DND-41 (cell line): ENCODE data around the gene TAF1B.
A peak's percentile ranks its signal among the peaks of the same experiment; 100 is the strongest.

ENCODE experiments used
- ATAC-seq: fragments of 200-7000 bp; cut with Tn5 transposase; 3 replicates; pipeline ENCODE4 v1.9.1; 2021; ENCODE audit warnings: low read depth; ENCODE audit not compliant: insufficient read depth
- DNase-seq: peaks from one replicate; pipeline ENCODE4 v3.0.0-alpha.2; 2020
- H2AFZ ChIP-seq: 2 replicates; pipeline ENCODE4 v1.6.0; 2012; ENCODE audit warnings: low read depth, low read length
- H3K27ac ChIP-seq: 2 replicates; pipeline ENCODE4 v1.5.1; 2012; ENCODE audit warnings: low read length, inconsistent platforms
- H3K27me3 ChIP-seq: fragments of 200-600 bp; sonication (generic); 2 replicates; pipeline ENCODE4 v1.6.0; 2012; ENCODE audit warnings: low read length, mild to moderate bottlenecking, inconsistent platforms; ENCODE audit not compliant: insufficient read depth, poor library complexity
- H3K36me3 ChIP-seq: 2 replicates; pipeline ENCODE4 v1.5.1; 2012; ENCODE audit warnings: low read length, inconsistent platforms; ENCODE audit not compliant: insufficient read depth
- H3K4me1 ChIP-seq: 2 replicates; pipeline ENCODE4 v1.5.1; 2012; ENCODE audit warnings: mild to moderate bottlenecking, low read length; ENCODE audit not compliant: insufficient read depth
- H3K4me2 ChIP-seq: 2 replicates; pipeline ENCODE4 v1.6.0; 2012; ENCODE audit warnings: mild to moderate bottlenecking, moderate library complexity, low read length, inconsistent platforms; ENCODE audit not compliant: insufficient read depth
- H3K4me3 ChIP-seq, 2 experiments: fragments of 200-600 bp in 1 of 2; shearing (Covaris generic) in 1 of 2; 2 replicates each; pipeline ENCODE4 v1.5.1; 2012 to 2016; ENCODE audit warnings: inconsistent platforms in 2 of 2, low read length in 2 of 2, mild to moderate bottlenecking in 2 of 2, low read depth in 1 of 2, moderate library complexity in 1 of 2
- H3K79me2 ChIP-seq: 2 replicates; pipeline ENCODE4 v1.6.0; 2012; ENCODE audit warnings: low read length, inconsistent platforms; ENCODE audit not compliant: insufficient read depth
- H3K9ac ChIP-seq: 2 replicates; pipeline ENCODE4 v1.6.0; 2012; ENCODE audit warnings: low read depth, mild to moderate bottlenecking, inconsistent platforms, low read length, moderate library complexity
- H3K9me3 ChIP-seq: 2 replicates; pipeline ENCODE4 v1.5.1; 2012; ENCODE audit warnings: low read length, moderate library complexity, mild to moderate bottlenecking, inconsistent platforms; ENCODE audit not compliant: insufficient read depth, severe bottlenecking
- H4K20me1 ChIP-seq: 2 replicates; pipeline ENCODE4 v1.6.0; 2012; ENCODE audit warnings: low read length; ENCODE audit not compliant: insufficient read depth
- EZH2 ChIP-seq: IDR thresholded peaks from 3 replicates; pipeline ENCODE4 v1.6.1; 2012; ENCODE audit warnings: borderline replicate concordance, low read depth, mild to moderate bottlenecking, moderate library complexity, low read length, inconsistent platforms; ENCODE audit not compliant: severe bottlenecking
- TF ChIP-seq, protein P1 (sequence below): IDR thresholded peaks from 2 replicates; pipeline ENCODE4 v1.5.1; 2012; ENCODE audit warnings: borderline replicate concordance, low read length, moderate library complexity, mild to moderate bottlenecking; ENCODE audit not compliant: poor library complexity, severe bottlenecking; ENCODE audit errors: extremely low read depth

Gene TAF1B

GRCh38 chr2:9950521-9951271, 107.4 kb downstream of the TAF1B start:
- peaks cover 26% of the 10 kb centered on the region for H3K4me1 ChIP-seq
- H3K27me3 ChIP-seq: no peaks in the 10 kb centered on the region
- no peaks in the 10 kb centered on the region for H3K9me3 ChIP-seq
- ATAC-seq (peak; percentile 49), DNase-seq (peak; percentile 50)
- H4K20me1 ChIP-seq: no peaks in the 10 kb centered on the region
- peak overlapping the region; percentile 38 to 73; a peak in 3 of 4 replicates for H3K4me3 ChIP-seq
- H3K4me2 ChIP-seq: peak overlapping the region; percentile 80
- H3K27ac ChIP-seq: peak overlapping the region; percentile 56; the same call in 1 of the 2 replicates
- H2AFZ ChIP-seq: peak overlapping the region; percentile 70
- peaks cover 3% of the 10 kb centered on the region; the same call in 1 of the 2 replicates for H3K79me2 ChIP-seq
- peak overlapping the region; percentile 62 for H3K9ac ChIP-seq
- TF ChIP-seq, protein P1, sequence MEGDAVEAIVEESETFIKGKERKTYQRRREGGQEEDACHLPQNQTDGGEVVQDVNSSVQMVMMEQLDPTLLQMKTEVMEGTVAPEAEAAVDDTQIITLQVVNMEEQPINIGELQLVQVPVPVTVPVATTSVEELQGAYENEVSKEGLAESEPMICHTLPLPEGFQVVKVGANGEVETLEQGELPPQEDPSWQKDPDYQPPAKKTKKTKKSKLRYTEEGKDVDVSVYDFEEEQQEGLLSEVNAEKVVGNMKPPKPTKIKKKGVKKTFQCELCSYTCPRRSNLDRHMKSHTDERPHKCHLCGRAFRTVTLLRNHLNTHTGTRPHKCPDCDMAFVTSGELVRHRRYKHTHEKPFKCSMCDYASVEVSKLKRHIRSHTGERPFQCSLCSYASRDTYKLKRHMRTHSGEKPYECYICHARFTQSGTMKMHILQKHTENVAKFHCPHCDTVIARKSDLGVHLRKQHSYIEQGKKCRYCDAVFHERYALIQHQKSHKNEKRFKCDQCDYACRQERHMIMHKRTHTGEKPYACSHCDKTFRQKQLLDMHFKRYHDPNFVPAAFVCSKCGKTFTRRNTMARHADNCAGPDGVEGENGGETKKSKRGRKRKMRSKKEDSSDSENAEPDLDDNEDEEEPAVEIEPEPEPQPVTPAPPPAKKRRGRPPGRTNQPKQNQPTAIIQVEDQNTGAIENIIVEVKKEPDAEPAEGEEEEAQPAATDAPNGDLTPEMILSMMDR: peak; percentile 29
- no peak for TF ChIP-seq EZH2
- H3K36me3 ChIP-seq: peaks cover 2% of the 10 kb centered on the region; the same call in 1 of the 2 replicates

GRCh38 chr2:9951272-9951521, 107.9 kb downstream of the TAF1B start:
- Histone ChIP-seq H3K27me3 (no peaks in the 10 kb centered on the region), H3K4me1 (peaks cover 26% of the 10 kb centered on the region), H3K27ac (peak overlapping the region; percentile 56; the same call in 1 of the 2 replicates), H3K79me2 (peaks cover 3% of the 10 kb centered on the region; the same call in 1 of the 2 replicates), H2AFZ (peak overlapping the region; percentile 70), H3K9me3 (no peaks in the 10 kb centered on the region), H3K36me3 (peaks cover 4% of the 10 kb centered on the region; the same call in 1 of the 2 replicates), H4K20me1 (no peaks in the 10 kb centered on the region), H3K4me2 (peak overlapping the region; percentile 80), H3K4me3 (peak overlapping the region; percentile 38 to 73; a peak in 3 of 4 replicates), H3K9ac (peak overlapping the region; percentile 62)
- DNase-seq (no peak), ATAC-seq (no peak)
- TF ChIP-seq EZH2: no peak
- TF ChIP-seq, protein P1: no peak

DNA sequence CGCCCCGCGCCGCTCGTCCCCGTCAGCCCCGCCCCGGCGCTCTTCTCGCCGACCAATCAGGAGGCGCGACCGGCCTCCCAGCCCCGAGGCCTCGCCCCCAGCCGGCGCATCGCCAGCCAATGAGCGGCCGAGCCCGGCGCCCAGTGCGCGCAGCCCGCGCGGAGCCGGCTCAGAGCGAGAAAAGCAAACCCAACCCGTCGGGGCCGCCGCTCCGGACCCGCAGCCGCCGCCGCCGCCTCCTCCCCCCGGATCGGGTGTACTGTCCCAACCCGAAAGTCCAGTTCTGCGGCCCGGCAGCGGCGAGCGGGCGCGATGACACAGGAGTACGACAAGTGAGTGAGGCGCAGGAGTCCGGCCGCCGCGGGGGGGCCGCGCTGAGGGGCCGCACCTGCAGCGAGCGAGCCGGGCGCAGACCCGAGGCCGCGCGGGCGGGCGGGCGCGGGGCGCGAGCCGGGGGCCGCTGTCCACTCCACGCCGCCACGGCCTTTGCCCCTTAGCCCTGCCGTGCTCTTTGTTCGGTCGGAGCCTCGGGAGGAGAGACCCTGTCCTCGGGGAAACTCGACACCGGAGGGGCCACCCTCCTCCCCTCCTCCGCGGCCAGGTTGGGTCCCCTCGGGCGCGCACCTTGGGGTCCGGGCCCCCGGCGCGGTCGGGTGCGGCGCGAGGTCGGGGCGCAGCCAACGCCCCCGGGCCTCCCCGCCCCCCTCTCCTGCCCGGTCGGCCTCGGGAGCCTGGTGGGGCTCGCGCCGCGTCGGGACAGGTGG, 108.4 kb downstream of the TAF1B start, which contains the start of gene GRHL1:
GRHL1 (plus strand) TSS at position 172 of the 764 bp plus-strand sequence; CDS start at position 313, 141 bp downstream.
- Histone ChIP-seq H3K36me3 (peaks cover 4% of the 10 kb centered on the region; the same call in 1 of the 2 replicates), H3K9ac (peak within 1 kb of the TSS; percentile 68), H4K20me1 (no peaks in the 10 kb centered on the region), H3K27ac (peak within 1 kb of the TSS; percentile 56), H3K27me3 (no peaks in the 10 kb centered on the region), H3K4me1 (peaks cover 26% of the 10 kb centered on the region), H3K4me3 (peak within 1 kb of the TSS; percentile 80 to 82; a peak in 3 of 4 replicates), H2AFZ (peak within 1 kb of the TSS; percentile 75), H3K79me2 (peaks cover 3% of the 10 kb centered on the region; the same call in 1 of the 2 replicates), H3K9me3 (no peaks in the 10 kb centered on the region), H3K4me2 (peak within 1 kb of the TSS; percentile 80)
- ATAC-seq (peak; percentile 96), DNase-seq (peak; percentile 93)
- TF ChIP-seq EZH2: no peak
- TF ChIP-seq, protein P1: no peak
